ENCODE results near the gene GPR179.

Gene GPR179

GRCh38 chr17:38336838-38337237, 6.9 kb downstream of the GPR179 start:
- in situ Hi-C loops (cut with MboI; ENCODE audit: low sequenced_read_pairs, unreplicated experiment): no loop called here
- TF ChIP-seq, protein P1, sequence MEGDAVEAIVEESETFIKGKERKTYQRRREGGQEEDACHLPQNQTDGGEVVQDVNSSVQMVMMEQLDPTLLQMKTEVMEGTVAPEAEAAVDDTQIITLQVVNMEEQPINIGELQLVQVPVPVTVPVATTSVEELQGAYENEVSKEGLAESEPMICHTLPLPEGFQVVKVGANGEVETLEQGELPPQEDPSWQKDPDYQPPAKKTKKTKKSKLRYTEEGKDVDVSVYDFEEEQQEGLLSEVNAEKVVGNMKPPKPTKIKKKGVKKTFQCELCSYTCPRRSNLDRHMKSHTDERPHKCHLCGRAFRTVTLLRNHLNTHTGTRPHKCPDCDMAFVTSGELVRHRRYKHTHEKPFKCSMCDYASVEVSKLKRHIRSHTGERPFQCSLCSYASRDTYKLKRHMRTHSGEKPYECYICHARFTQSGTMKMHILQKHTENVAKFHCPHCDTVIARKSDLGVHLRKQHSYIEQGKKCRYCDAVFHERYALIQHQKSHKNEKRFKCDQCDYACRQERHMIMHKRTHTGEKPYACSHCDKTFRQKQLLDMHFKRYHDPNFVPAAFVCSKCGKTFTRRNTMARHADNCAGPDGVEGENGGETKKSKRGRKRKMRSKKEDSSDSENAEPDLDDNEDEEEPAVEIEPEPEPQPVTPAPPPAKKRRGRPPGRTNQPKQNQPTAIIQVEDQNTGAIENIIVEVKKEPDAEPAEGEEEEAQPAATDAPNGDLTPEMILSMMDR (IDR thresholded peaks at IDR 0.05; ENCODE audit: borderline replicate concordance, control extremely low read depth, extremely low read depth, insufficient read depth, missing control alignments): no peak

GRCh38 chr17:38334480-38335364, 9.0 kb downstream of the GPR179 start:
- DNase-seq (ENCODE audit: low spot score): no peak
- in situ Hi-C loops (cut with MboI; ENCODE audit: low sequenced_read_pairs, unreplicated experiment): no loop called here
- TF ChIP-seq, protein P1 (IDR thresholded peaks at IDR 0.05; ENCODE audit: borderline replicate concordance, control extremely low read depth, extremely low read depth, insufficient read depth, missing control alignments): no peak

More at GRCh38 chr17:38336838-38337237, 6.9 kb downstream of the GPR179 start:
- no peak for DNase-seq (ENCODE audit: low spot score)

GRCh38 chr17:38333635-38334295, 10.0 kb downstream of the GPR179 start:
- in situ Hi-C loops (cut with MboI; ENCODE audit: low sequenced_read_pairs, unreplicated experiment): no loop called here
- TF ChIP-seq, protein P1 (IDR thresholded peaks at IDR 0.05; ENCODE audit: borderline replicate concordance, control extremely low read depth, extremely low read depth, insufficient read depth, missing control alignments): peak; percentile 73
- peak; percentile 77 for DNase-seq (ENCODE audit: low spot score)

DNA sequence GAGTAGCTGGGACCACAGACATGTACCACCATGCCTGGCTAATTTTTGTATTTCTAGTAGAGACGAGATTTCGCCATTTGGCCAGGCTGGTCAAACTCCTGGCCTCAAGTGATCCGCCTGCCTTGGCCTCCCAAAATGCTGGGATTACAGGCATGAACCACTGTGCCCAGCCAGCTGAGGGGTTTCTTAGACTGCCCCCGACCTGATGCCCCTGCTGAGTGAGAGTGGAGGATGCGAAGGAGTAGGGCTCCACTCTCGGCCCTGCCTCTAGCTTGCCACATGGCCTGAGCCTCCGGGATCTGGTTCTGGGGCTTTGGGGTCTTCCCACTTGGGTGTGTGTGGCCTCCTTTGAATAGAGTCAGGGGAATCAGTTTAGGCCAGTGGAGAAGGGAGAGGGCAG, 11.0 kb downstream of the GPR179 start:
- DNase-seq (ENCODE audit: low spot score): no peak
- in situ Hi-C loops (cut with MboI; ENCODE audit: low sequenced_read_pairs, unreplicated experiment): no loop called here
- TF ChIP-seq, protein P1 (IDR thresholded peaks at IDR 0.05; ENCODE audit: borderline replicate concordance, control extremely low read depth, extremely low read depth, insufficient read depth, missing control alignments): no peak

- in situ Hi-C loops (cut with MboI; ENCODE audit: low sequenced_read_pairs, unreplicated experiment): no loop called here
- no peak for DNase-seq (ENCODE audit: low spot score)
- TF ChIP-seq, protein P1 (IDR thresholded peaks at IDR 0.05; ENCODE audit: borderline replicate concordance, control extremely low read depth, extremely low read depth, insufficient read depth, missing control alignments): no peak
These were observed 12.8 kb downstream of the GPR179 start for GRCh38 chr17:38330941-38331411.

- in situ Hi-C loops (cut with MboI; ENCODE audit: low sequenced_read_pairs, unreplicated experiment): no loop called here
- TF ChIP-seq, protein P1 (IDR thresholded peaks at IDR 0.05; ENCODE audit: borderline replicate concordance, control extremely low read depth, extremely low read depth, insufficient read depth, missing control alignments): no peak
These were observed 13.7 kb downstream of the GPR179 start for GRCh38 chr17:38329808-38330730.

More at GRCh38 chr17:38329808-38330730, 13.7 kb downstream of the GPR179 start:
- no peak for DNase-seq (ENCODE audit: low spot score)

Measured in GM13976 (cell line).